T1000 (cell line): ENCODE measurements around the gene KRT15.

Experiments
- DNase-seq: peaks from one replicate; lab custom pipeline; 2025; ENCODE audit warnings: mixed read lengths; lab: John Stamatoyannopoulos, UW

The KRT15 gene

GRCh38 chr17:41504246-41504977, 14.3 kb downstream of the KRT15 start:
- no peak for DNase-seq

- no peak for DNase-seq
These were observed 15.5 kb downstream of the KRT15 start for GRCh38 chr17:41503202-41503601.

GRCh38 chr17:41500131-41500911, 18.4 kb downstream of the KRT15 start:
- peak; percentile 28 for DNase-seq

DNA sequence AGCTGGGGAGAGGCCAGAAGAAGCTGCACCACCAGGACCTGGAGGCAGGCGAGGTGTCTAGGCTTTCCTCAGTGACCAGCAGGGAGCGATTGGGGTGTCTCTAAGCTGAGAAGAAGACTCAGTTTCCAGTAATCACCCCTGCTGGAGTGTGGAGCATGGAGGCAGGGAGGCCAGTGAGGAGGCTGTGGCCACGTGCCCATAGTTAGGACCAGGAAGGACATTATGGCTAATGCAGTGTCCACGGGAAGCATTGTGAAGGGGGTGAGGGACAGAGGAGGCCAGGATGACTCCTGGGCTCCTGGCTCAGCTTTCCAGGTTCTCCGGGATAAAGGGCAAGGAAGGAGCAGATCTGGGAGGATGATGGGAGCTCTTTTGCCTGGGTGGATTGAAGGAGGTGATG, 19.0 kb downstream of the KRT15 start:
- DNase-seq, result no peak

- DNase-seq, result no peak
These were observed 20.4 kb downstream of the KRT15 start for GRCh38 chr17:41498276-41498675.

- DNase-seq, result peak; percentile 40
These were observed 21.7 kb downstream of the KRT15 start for GRCh38 chr17:41496803-41497484.

DNA sequence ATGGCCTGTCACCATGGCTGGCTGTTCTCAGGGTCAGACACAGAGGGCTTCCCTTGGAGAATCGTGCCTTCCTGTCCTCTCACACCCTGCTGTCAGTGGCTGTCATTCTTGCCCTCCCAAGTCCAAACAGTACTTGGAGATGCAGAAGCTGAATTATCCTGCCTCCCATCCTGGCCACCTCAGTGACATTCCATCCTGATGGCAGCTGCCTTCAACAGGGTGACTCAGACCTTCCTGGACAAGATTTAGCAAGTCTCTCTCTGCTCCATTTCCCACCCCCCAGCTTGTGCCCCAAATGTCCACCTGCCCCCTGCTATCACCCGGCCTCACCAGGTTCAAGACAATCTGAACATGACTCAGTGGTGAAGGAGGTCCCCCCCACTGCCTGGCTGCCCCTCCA, 24.2 kb downstream of the KRT15 start:
- no peak for DNase-seq

DNA sequence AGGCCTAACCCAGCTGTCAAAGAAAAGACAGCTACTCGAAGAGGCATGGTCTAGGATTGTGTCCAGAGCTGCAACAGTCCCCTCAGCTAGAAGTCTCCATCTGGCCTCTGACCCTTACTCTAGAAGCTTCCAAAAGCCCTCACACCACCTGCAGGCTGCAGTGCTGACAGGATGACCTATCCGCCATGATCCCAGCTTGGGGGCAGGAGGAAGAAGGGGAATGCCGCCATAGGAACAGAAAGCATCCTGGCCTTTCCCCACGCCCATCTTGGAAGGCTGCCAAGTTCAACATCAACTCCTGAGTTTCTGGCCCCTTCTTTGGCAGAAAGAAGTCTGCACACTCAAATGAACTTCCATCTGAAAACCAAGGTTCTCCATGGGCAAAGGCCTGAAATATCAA, 25.9 kb downstream of the KRT15 start:
- DNase-seq, result no peak

DNA sequence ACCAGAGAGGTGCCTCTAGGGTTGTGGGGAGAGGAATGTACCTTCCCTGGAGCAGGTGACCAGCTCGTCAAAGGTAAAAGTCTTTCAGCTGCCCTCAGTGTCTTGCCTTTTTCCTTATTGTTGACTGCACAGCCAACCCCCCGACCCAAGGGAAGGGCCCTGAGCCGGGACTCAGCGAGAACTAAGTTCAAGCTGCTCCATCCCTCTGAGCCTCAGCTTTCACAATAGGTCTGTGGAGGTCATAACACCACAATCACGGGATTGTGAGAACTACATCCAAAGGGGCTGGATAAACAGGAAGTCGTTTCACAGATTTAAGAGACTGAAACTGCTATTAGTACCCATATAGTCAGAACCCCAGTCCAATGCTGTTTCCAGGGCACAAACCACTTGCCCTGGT, 26.3 kb downstream of the KRT15 start:
- no peak for DNase-seq

GRCh38 chr17:41491476-41491875, 27.2 kb downstream of the KRT15 start:
- no peak for DNase-seq

- DNase-seq, result no peak
These were observed 28.4 kb downstream of the KRT15 start for GRCh38 chr17:41490000-41490990.

GRCh38 chr17:41489531-41489930, 29.2 kb downstream of the KRT15 start, which contains the start of gene KRT36:
KRT36 (minus strand) TSS chr17:41489910; CDS start chr17:41489864, 46 bp downstream.
- DNase-seq, result no peak

GRCh38 chr17:41486809-41487530, 31.7 kb downstream of the KRT15 start:
- no peak for DNase-seq

GRCh38 chr17:41486316-41486715, 32.4 kb downstream of the KRT15 start:
- DNase-seq, result no peak

GRCh38 chr17:41484920-41485904, 33.5 kb downstream of the KRT15 start:
- no peak for DNase-seq

GRCh38 chr17:41483991-41484826, 34.5 kb downstream of the KRT15 start:
- no peak for DNase-seq

- DNase-seq, result no peak
These were observed 35.2 kb downstream of the KRT15 start for GRCh38 chr17:41483531-41483930.

- DNase-seq, result no peak
These were observed 37.7 kb downstream of the KRT15 start, which contains the start of gene KRT35 for GRCh38 chr17:41481036-41481435. KRT35 (minus strand) TSS chr17:41481151; CDS start chr17:41481097, 54 bp downstream.

DNA sequence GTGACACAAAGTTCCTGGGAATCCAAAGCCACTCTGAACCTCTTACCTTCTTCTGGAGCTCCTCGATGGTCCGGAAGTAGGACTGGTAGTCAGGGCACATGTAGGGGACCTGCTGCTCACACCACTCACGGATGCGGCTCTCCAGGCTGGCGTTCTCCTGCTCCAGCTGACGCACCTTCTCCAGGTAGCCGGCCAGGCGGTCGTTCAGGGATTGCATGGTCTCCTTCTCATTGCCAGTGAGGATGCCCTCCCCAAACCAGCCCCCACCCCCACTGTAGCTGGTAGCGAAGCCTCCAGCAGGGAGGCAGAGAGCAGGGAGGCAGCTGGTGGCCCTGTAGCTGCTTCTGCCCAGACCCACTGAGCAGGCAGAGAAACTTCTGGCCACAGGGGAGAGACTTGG, 38.1 kb downstream of the KRT15 start:
- no peak for DNase-seq
